Measurements from ENCODE around the gene FKRP. TPM values are rescaled to one million over a fixed set of nuclear protein-coding genes. Genes with fewer than 3 reads are reported as not detected.

The FKRP gene
- total RNA-seq, 2 experiments from 2014 or later = 15.5 to 18.9 TPM

GRCh38 chr19:46718157-46718933, 27.5 kb upstream of the FKRP start:
- Histone ChIP-seq H3K9me3 (ENCODE audit: low read length) (no peaks in the 10 kb centered on the region), H2AFZ (ENCODE audit: low read length) (no peak overlapping the region), H3K4me2 (ENCODE audit: low read length) (peak overlapping the region; percentile 99), H4K20me1 (ENCODE audit: insufficient read depth, low read length) (peaks cover 8% of the 10 kb centered on the region; the same call in 1 of the 2 replicates), H3K4me1 (ENCODE audit: insufficient read depth, low read length, poor library complexity, severe bottlenecking) (peaks cover 53% of the 10 kb centered on the region), H3K79me2 (ENCODE audit: insufficient read depth, low read depth, low read length) (peaks cover 25% of the 10 kb centered on the region), H3K9me2 (ENCODE audit: insufficient read depth, low read length) (no peaks in the 10 kb centered on the region), H3K36me3 (ENCODE audit: insufficient read depth, low read length) (peaks cover 57% of the 10 kb centered on the region), H3K27ac (ENCODE audit: low read depth, low read length, poor library complexity, severe bottlenecking) (peak overlapping the region; percentile 95), H3K4me3 (ENCODE audit: low read depth, low read length, poor library complexity, severe bottlenecking) (peak overlapping the region; percentile 92)
- CTCF ChIA-PET (ENCODE audit: unreplicated experiment) = interaction anchor here (0.6 kb wide), 1 partner anchor 9 kb away, joined by 3 read pairs; no protein-coding TSS in a partner anchor
- no TSS peak for BruUV-seq (replicated peaks)
- POLR2A ChIA-PET = interaction anchor here (0.9 kb wide), 1 partner anchor 126 kb away, joined by 3 read pairs; no protein-coding TSS in a partner anchor
- intact Hi-C loops (cut with micrococcal nuclease; ENCODE audit: unreplicated experiment) = loop anchor here (5.0 kb wide), 1 partner anchor 69 kb away; the partner anchor contains the start of gene SLC1A5
- peak; percentile 85 for DNase-seq (ENCODE audit: low spot score)
- TF ChIP-seq EZH2phosphoT487 (IDR thresholded peaks at IDR 0.05; ENCODE audit: borderline replicate concordance, low read depth, low read length) = no peak
- no peak for TF ChIP-seq CTCF (conservative IDR thresholded peaks at IDR 0.05; ENCODE audit: low read length)

- H3K9me2 ChIP-seq (ENCODE audit: insufficient read depth, low read length) = no peaks in the 10 kb centered on the region
- no TSS peak for BruUV-seq (replicated peaks)
- peaks cover 50% of the 10 kb centered on the region for H3K4me1 ChIP-seq (ENCODE audit: insufficient read depth, low read length, poor library complexity, severe bottlenecking)
- peak overlapping the region; percentile 95 for H3K27ac ChIP-seq (ENCODE audit: low read depth, low read length, poor library complexity, severe bottlenecking)
- TF ChIP-seq CTCF (conservative IDR thresholded peaks at IDR 0.05; ENCODE audit: low read length) (no peak), EZH2phosphoT487 (IDR thresholded peaks at IDR 0.05; ENCODE audit: borderline replicate concordance, low read depth, low read length) (no peak)
- H3K9me3 ChIP-seq (ENCODE audit: low read length) = no peaks in the 10 kb centered on the region
- peak overlapping the region; percentile 92 for H3K4me3 ChIP-seq (ENCODE audit: low read depth, low read length, poor library complexity, severe bottlenecking)
- POLR2A ChIA-PET = interaction anchor here (0.5 kb wide), 1 partner anchor 48 kb away, joined by 3 read pairs; no protein-coding TSS in a partner anchor
- H4K20me1 ChIP-seq (ENCODE audit: insufficient read depth, low read length) = peaks cover 8% of the 10 kb centered on the region; the same call in 1 of the 2 replicates
- peak; percentile 86 for DNase-seq (ENCODE audit: low spot score)
- peak overlapping the region; percentile 99 for H3K4me2 ChIP-seq (ENCODE audit: low read length)
- no peak overlapping the region for H2AFZ ChIP-seq (ENCODE audit: low read length)
- H3K36me3 ChIP-seq (ENCODE audit: insufficient read depth, low read length) = peaks cover 60% of the 10 kb centered on the region
- CTCF ChIA-PET (ENCODE audit: unreplicated experiment) = interaction anchor here (0.7 kb wide), 1 partner anchor 11 kb away, joined by 3 read pairs; no protein-coding TSS in a partner anchor
- peaks cover 23% of the 10 kb centered on the region for H3K79me2 ChIP-seq (ENCODE audit: insufficient read depth, low read depth, low read length)
- intact Hi-C loops (cut with micrococcal nuclease; ENCODE audit: unreplicated experiment) = loop anchor here (1.0 to 5.0 kb wide), 2 partner anchors 68 to 103 kb away; partner anchors contain the start of gene SLC1A5
Observed at GRCh38 chr19:46718934-46719622, 26.8 kb upstream of the FKRP start.
